GM19463 (cell line): ENCODE measurements around the gene STXBP1.
"Not testable (repeated sequence)": the region's sequence is repeated elsewhere in the genome, so short reads cannot be mapped to it uniquely, and the experiment has no call there.

Experiments
- ATAC-seq: cut with Tn5 transposase; IDR thresholded peaks from one replicate; pipeline ENCODE4 v1.9.1; 2021; ENCODE audit warnings: mild to moderate bottlenecking, moderate library complexity; ENCODE audit not compliant: unreplicated experiment

Gene STXBP1

GRCh38 chr9:127613583-127613954 is 1.5 kb downstream of the STXBP1 start:
- ATAC-seq: no peak

DNA sequence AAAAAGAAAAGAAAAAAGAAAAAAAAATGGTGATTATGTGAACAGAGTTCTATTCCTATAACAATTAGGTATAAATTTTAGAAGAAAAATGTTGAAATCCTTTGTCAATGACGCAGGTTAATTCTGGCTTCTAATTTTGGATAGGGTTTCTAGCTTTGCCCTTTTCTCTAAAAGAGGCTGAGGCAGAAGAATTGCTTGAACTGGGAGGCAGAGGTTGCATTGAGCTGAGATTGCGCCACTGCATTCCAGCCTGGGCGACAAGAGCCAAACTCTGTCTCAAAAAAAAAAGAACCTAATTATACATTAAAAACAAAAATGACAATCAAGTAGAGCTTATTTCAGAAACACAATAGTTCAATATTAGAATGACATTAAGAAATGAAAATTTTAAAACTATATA is 2.9 kb downstream of the STXBP1 start:
- no peak for ATAC-seq

DNA sequence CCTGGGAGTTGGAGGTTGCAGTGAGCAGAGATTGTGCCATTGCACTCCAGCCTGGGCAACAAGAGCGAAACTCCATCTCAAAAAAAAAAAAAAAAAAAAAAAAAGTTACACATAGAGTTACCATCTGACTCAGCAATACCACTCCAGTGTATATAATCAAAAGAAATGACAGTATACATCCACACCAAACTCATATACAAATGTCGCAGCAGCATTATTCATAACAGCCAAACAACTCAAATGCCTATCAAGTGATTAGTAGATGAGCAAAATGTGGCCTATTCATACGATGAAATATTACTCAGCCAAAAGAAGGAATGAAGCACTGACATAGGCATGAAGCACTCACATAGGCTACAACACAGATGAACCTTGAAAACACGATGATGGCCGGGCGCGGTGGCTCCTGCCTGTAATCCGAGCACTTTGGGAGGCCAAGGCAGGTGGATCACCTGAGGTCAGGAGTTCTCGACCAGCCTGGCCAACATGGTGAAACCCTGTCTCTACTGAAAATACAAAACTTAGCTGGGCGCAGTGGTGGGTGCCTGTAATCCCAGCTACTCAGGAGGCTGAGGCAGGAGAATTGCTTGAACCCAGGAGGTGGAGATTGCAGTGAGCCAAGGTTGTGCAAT is 9.4 kb downstream of the STXBP1 start:
- not testable (repeated sequence) for ATAC-seq

- no peak for ATAC-seq
Measured at GRCh38 chr9:127626752-127627493, 14.8 kb downstream of the STXBP1 start.

DNA sequence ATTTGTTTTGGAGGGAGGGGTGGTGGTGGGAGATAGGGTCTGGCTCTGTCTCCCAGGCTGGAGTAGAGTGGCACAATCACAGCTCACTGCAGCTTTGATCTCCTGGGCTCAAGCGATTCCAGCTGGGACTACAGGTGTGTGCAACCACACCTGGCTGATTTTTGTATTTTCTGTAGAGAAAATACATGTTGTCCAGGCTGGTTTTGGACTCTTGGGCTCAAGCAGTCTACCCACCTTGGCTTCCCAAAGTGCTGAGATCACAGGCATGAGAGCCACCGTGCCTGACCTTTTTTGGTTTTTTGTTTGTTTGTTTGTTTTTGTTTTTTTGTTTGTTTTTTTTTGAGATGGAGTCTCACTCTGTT is 15.4 kb downstream of the STXBP1 start:
- ATAC-seq: no peak

DNA sequence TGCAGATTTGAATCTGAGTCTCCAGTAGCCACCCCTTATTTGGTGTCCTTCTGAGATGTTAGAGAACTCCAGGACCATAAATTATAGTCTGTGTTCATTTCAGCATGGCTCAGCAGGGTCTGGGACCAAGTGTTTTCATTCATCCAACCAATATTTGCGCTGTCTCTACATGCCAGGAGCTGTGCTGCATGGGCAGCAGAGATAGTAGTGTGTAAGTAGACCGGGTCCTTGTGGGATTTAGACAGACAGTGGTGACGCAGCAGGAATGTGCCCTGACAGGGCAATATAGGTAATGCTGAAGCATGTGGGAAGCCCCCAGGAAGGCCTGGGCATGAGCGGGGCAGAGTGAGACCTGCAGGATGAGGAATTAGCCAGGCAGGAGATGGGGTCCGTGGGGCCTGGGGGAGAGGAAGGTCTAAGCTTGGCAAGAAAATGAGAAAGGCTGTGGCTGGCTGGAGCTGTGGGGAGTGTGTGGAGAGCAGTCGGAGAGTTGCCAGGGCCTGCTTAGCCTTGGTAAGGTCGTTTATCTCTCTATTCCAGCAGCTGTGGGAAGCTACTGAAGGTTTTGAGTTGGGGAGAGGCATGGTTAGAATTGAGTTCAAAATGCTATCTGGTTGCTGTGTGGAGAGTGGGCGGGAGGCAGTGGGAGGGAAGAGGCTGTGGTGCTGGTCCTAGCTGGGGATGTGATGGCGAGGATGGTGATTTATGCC is 16.8 kb downstream of the STXBP1 start:
- ATAC-seq: no peak

GRCh38 chr9:127629468-127630081 is 17.5 kb downstream of the STXBP1 start:
- no peak for ATAC-seq

DNA sequence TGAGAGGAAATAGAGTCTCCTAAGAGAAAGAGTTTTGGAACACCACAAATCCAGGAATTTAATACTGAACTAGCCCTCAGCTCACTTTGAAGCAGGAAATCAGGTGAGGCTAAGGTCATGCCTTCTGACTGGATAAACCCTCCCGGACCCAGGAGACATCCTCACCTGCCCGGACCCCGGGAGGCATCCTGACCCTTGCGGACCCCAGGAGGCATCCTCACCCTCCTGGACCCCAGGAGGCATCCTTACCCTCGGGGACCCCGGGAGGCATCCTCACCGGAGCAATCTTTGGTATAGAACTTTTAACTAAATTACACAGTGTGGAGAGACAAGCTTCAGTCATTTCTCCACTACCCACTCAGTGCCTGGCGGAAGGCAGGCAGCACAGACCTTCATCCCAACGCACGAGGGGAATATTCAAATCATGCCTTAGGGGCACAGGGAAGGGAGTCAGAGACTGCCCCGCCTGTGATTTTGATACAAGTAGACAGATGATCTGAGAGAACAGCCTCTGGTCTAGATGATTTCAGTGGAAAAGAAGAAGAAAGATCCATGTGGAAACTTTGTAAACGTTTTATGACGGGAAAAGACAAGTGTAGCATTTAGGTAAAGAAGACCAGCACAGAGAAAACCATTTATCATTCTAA is 21.3 kb downstream of the STXBP1 start:
- no peak for ATAC-seq

GRCh38 chr9:127634021-127634420 is 21.9 kb downstream of the STXBP1 start:
- no peak for ATAC-seq

- ATAC-seq: no peak
Measured at GRCh38 chr9:127634698-127635097, 22.6 kb downstream of the STXBP1 start.

- ATAC-seq: no peak
Measured at GRCh38 chr9:127635201-127635735, 23.2 kb downstream of the STXBP1 start.

DNA sequence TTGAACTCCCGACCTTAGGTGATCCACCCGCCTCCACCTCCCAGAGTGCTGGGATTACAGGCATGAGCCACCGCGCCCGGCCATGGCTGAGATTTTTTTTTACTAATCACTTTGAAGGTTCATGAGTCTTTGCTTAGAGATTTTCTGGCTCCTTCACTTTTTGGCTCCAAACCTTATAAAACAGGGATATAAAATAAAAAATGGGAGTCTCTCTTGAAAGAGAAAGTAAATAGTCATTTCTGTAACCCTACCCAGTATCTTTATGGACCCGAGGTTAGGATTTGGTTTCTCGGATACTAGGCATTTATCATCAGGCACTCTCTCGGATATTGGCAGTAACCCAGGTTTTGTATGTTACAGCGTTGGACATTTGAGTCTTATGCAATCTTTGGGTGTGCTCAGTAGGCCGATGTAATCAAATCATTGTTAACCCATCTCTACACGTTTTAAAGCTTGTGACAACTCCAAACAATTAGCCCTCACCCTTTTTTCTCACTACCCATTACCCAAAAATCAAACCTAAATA is 25.3 kb downstream of the STXBP1 start:
- no peak for ATAC-seq

DNA sequence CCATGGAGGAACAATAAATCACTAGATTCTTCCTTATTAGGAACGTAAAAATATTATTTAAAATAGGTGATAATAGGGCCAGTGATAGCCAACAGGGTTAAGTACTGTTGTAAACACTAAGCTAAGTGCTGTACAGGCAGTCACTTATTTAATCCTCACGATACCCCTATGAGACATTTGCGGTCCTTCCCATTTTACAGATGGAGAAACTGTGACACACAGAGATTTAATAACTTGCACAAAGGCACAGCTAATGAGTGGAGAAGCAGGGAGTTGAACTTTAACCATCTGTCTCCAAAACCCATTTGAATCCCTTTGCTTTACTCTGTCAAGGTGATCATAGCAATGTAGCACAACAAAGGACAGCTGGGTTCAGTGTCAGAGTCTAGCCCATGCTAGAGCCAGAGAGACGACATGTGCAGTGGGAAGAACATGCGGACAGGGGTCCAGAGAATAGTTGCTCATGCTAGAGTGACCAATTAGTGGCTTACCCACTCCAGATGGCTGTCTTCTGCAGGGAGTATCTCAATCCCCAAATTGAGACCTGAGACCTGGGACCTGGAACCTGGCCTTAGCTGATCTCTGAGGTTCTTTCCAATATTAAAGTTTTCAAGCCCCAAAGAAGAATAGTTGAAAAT is 28.9 kb downstream of the STXBP1 start:
- no peak for ATAC-seq

GRCh38 chr9:127642082-127642740 is 30.1 kb downstream of the STXBP1 start:
- ATAC-seq: no peak

DNA sequence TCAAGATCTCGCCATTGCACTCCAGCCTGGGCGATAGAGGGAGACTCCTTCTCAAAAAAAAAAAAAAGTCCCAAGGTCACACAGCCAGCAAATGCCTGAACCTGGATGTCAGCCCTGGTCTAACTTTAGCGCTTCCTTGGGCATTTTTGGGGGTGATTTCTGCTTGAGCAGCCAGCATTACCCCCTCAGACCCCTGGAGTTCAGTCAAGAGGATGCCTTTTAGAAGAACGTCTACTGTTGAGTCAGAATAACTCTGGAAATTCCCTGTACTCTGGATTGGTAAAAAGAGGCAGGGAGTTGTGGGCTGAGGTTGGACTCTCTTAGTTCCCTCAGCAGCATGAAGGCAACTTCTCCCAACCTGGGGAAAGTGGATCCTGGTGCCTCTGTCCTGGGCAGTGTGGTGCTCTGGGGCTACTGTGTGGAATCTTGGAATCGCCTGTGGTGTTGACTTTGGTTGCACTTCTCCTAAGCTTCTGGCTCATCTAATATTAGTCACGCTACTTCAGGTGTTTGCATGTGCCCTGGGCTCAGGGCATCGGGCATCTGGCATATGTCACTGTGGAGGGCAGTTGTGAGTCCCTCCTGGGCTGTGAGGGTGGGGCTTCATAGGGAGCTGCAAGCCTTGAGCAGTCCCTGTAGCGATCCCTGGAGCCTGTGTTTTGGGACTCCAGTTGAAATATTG is 32.2 kb downstream of the STXBP1 start:
- no peak for ATAC-seq

DNA sequence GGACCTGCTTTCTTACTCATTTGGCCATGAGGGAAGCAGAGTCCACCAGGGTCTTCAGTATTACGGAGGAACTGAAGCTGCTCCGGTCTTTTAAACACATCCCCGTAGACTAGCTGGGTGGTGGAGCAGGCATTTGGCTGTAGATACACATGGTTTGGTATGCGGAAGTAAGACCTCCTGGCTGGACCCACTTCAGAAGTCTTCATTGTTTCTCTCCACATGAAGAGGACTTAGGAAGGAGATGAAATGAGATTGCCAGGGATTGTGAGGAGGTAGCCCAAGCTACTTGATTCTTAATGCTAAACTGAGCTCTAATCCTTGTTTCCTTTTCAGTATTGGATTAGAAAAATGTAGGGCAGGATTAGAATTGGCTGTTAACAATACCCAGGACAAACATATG is 32.9 kb downstream of the STXBP1 start:
- no peak for ATAC-seq

DNA sequence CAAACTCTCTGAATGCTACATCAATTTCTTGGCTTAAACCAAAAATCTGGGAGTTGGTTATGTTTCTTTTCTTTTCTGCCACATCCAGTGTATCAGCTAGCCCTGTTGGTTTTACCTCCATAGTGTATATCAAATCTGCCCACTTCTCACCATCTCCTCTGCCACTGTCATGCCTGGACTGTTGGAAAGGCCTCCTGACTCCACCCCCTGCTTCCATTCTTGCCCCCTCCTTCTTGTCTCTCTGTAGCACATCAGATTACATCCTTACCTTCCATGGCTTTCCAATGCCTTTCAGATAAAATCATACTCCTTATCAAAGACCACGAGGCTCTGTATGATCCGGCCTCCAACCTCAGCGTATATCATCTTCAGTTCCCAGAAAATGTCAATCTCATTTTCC is 35.4 kb downstream of the STXBP1 start:
- no peak for ATAC-seq

DNA sequence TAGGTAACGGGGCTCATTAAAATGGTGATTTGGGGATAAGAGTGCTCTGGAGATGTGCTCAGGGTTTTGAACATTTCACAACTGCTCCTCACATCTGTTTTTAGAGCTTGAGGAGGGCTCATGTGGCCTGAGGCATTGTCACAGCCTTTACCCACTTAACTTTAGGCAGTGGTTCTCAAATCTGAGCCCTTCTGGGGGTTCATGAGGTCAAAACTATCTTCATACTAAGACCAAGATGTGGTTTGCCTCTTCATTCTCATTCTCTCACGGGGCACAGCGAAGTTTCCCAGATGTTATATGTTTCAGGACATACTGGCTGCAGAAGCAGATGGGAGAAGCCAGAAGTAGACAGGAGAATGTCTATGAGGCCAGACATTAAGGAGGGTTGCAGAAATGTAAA is 38.4 kb downstream of the STXBP1 start:
- ATAC-seq: no peak
